Measurements from ENCODE around the gene SF3B1.

The SF3B1 gene

GRCh38 chr2:197340591-197340990, 94.2 kb downstream of the SF3B1 start:
- no peak overlapping the region for H3K4me3 ChIP-seq (ENCODE audit: low read depth, low read length)
- no peaks in the 10 kb centered on the region for H3K4me1 ChIP-seq (ENCODE audit: control insufficient read depth, insufficient read depth, low read length)
- H3K9me3 ChIP-seq (ENCODE audit: control insufficient read depth, insufficient read depth, low read depth, low read length) = no peaks in the 10 kb centered on the region
- H3K27ac ChIP-seq (ENCODE audit: extremely low read depth, low read depth, low read length) = no peak overlapping the region
- H3K36me3 ChIP-seq (ENCODE audit: control insufficient read depth in 2 of 2, insufficient read depth in 1 of 2, low read length in 2 of 2) = no peaks in the 10 kb centered on the region
- ChIA-PET CTCF (no interaction called here), POLR2A (no interaction called here)
- no peak for TF ChIP-seq ZNF214 (tag by site-specific recombination; IDR thresholded peaks at IDR 0.05; ENCODE audit: borderline replicate concordance)
- TF ChIP-seq ZSCAN23 (tag by site-specific recombination; IDR thresholded peaks at IDR 0.05) = no peak
